Endothelial cell of umbilical vein (primary cell): Measurements from ENCODE around the gene ZNF282. TPM values are rescaled to one million over a fixed set of nuclear protein-coding genes. Genes with fewer than 3 reads are reported as not detected.
"Not testable (repeated sequence)": the region's sequence is repeated elsewhere in the genome, so short reads cannot be mapped to it uniquely, and the experiment has no call there.

Experiments used
- BruUV-seq: library from RNA; stranded (reverse); fragments of 400-500 nt; replicated peaks from 2 replicates; lab custom pipeline; 2021; lab: Mats Ljungman, UMichigan
- CTCF ChIA-PET: fragments of 300-600, 350-600 bp; sonication (Branson Sonifier 250); formaldehyde crosslinking; loops from one replicate; lab custom pipeline; 2021; ENCODE audit warnings: antibody characterized with exemption, inconsistent platforms; lab: Charles Lee
- POLR2A ChIA-PET: fragments of 300-600, 350-600 bp; sonication (Branson Sonifier 250); formaldehyde crosslinking; loops from one replicate; lab custom pipeline; 2021; ENCODE audit warnings: antibody characterized with exemption, inconsistent platforms; lab: Charles Lee
- DNase-seq: peaks from one replicate; pipeline ENCODE4 v3.0.0-alpha.2; 2011; ENCODE audit warnings: low read depth, low spot score
- FAIRE-seq: peaks from 2 replicates; lab custom pipeline; 2011; peaks lifted over from hg19 to GRCh38; lab: Jason Lieb, UNC
- H2AFZ ChIP-seq: 2 replicates; pipeline ENCODE4 v1.6.0; 2012; ENCODE audit warnings: low read depth, low read length, control low read depth, inconsistent platforms
- H3K27ac ChIP-seq: 2 replicates; pipeline ENCODE4 v1.5.1; 2011; ENCODE audit warnings: low read depth, mild to moderate bottlenecking, control low read depth, low read length, moderate library complexity; ENCODE audit not compliant: insufficient read depth
- H3K27me3 ChIP-seq, 2 experiments: 2 replicates each; pipeline versions ENCODE4 v1.6.0 to v1.6.1; 2011; ENCODE audit warnings: low read length in 2 of 2, mixed read lengths in 1 of 2; ENCODE audit not compliant: control insufficient read depth in 2 of 2, insufficient read depth in 2 of 2
- H3K36me3 ChIP-seq, 2 experiments: 2 replicates in 1 of 2; 3 replicates in 1 of 2; pipeline ENCODE4 v1.5.1; 2011; ENCODE audit warnings: low read length in 2 of 2, mild to moderate bottlenecking in 1 of 2, moderate library complexity in 1 of 2; ENCODE audit not compliant: control insufficient read depth in 2 of 2, insufficient read depth in 2 of 2; ENCODE audit errors: extremely low read depth in 1 of 2
- H3K4me1 ChIP-seq: 3 replicates; pipeline ENCODE4 v1.5.1; 2011; ENCODE audit warnings: mild to moderate bottlenecking, low read length; ENCODE audit not compliant: control insufficient read depth, insufficient read depth; ENCODE audit errors: extremely low read depth
- H3K4me2 ChIP-seq: 2 replicates; pipeline ENCODE4 v1.6.1; 2011; ENCODE audit warnings: low read length, control low read depth, mixed read lengths; ENCODE audit not compliant: insufficient read depth
- H3K4me3 ChIP-seq, 3 experiments: fragments of 200-600 bp in 1 of 3; sonication (generic), shearing (Covaris generic) in 1 of 3; replicated peaks in 1 of 3; 2 replicates each; pipeline ENCODE4 v1.5.1; 2011 to 2016; ENCODE audit warnings: control low read depth in 3 of 3, low read length in 3 of 3, mild to moderate bottlenecking in 2 of 3, inconsistent platforms in 1 of 3, low read depth in 1 of 3, moderate library complexity in 1 of 3; ENCODE audit not compliant: insufficient read depth in 1 of 3
- H3K79me2 ChIP-seq: 2 replicates; pipeline ENCODE4 v1.6.0; 2012; ENCODE audit warnings: low read length, inconsistent platforms; ENCODE audit not compliant: control insufficient read depth, insufficient read depth
- H3K9ac ChIP-seq: replicated peaks from 2 replicates; pipeline ENCODE3; 2011; ENCODE audit warnings: low read length, control low read depth; ENCODE audit not compliant: insufficient read depth; ENCODE audit errors: extremely low read depth
- H3K9me1 ChIP-seq: replicated peaks from 3 replicates; pipeline ENCODE4 v1.6.0; 2011; ENCODE audit warnings: mild to moderate bottlenecking, low read length; ENCODE audit not compliant: control insufficient read depth, insufficient read depth; ENCODE audit errors: extremely low read depth
- H3K9me3 ChIP-seq: replicated peaks from 2 replicates; pipeline ENCODE4 v1.5.1; 2012; ENCODE audit warnings: low read length, inconsistent platforms; ENCODE audit not compliant: control insufficient read depth, insufficient read depth
- H4K20me1 ChIP-seq: replicated peaks from 2 replicates; pipeline ENCODE3; 2011; ENCODE audit warnings: mild to moderate bottlenecking, low read length; ENCODE audit not compliant: control insufficient read depth, insufficient read depth; ENCODE audit errors: extremely low read depth
- EZH2 ChIP-seq: IDR thresholded peaks from 2 replicates; pipeline ENCODE4 v1.6.1; 2012; ENCODE audit warnings: borderline replicate concordance, low read depth, mild to moderate bottlenecking, moderate library complexity, low read length, inconsistent platforms; ENCODE audit not compliant: severe bottlenecking
- JUN ChIP-seq: IDR thresholded peaks from 2 replicates; pipeline ENCODE4 v1.6.1; 2011; ENCODE audit warnings: borderline replicate concordance, low read depth; ENCODE audit not compliant: insufficient read length, insufficient read depth
- MYC ChIP-seq: IDR thresholded peaks from one replicate; pipeline ENCODE4 v1.6.1; 2011; ENCODE audit warnings: mild to moderate bottlenecking, low read depth, low read length
- POLR2A ChIP-seq: IDR thresholded peaks from 2 replicates; pipeline ENCODE4 v1.6.1; 2012; ENCODE audit warnings: low read depth, mild to moderate bottlenecking, control low read depth, low read length
- POLR2AphosphoS5 ChIP-seq: IDR thresholded peaks from 2 replicates; pipeline ENCODE4 v1.6.1; 2012; ENCODE audit warnings: low read depth, mild to moderate bottlenecking, control low read depth, low read length, moderate library complexity; ENCODE audit not compliant: insufficient read depth
- dilution Hi-C: fragments of 300-500 bp; cut with MboI; formaldehyde crosslinking; loops from one replicate; pipeline ENCODE4 v1.15.0; 2019; ENCODE audit warnings: low sequenced_read_pairs; ENCODE audit not compliant: extremely low pct_ligation_motif_present
- intact Hi-C: fragments of 100-400 bp; cut with micrococcal nuclease; formaldehyde crosslinking; loops from one replicate; pipeline ENCODE4 v1.10.0; 2022
- polyA plus RNA-seq, 4 experiments: library from polyadenylated mRNA; depleted of rRNA in 3 of 4; stranded (reverse) in 3 of 4; unstranded in 1 of 4; fragments of >200 nt; gene quantifications; 2 replicates each; pipeline versions ENCODE4 v1.2.1 to v1.2.3, GENCODE V29; 2011 to 2012; ENCODE audit warnings: missing spikeins in 1 of 4
- total RNA-seq: library from RNA; stranded (reverse); gene quantifications from 2 replicates; pipeline ENCODE4 v1.2.3, GENCODE V29; 2021
- TF ChIP-seq, protein P1 (sequence below): IDR thresholded peaks from 2 replicates; pipeline ENCODE4 v1.6.1; 2011; ENCODE audit not compliant: insufficient read depth, insufficient read length

ZNF282 gene
- total and polyA plus RNA-seq, 2 donors (not counting 3 experiments of a cell fraction or from before 2014, with no cell fraction given) = 20.0 to 34.4 TPM

DNA sequence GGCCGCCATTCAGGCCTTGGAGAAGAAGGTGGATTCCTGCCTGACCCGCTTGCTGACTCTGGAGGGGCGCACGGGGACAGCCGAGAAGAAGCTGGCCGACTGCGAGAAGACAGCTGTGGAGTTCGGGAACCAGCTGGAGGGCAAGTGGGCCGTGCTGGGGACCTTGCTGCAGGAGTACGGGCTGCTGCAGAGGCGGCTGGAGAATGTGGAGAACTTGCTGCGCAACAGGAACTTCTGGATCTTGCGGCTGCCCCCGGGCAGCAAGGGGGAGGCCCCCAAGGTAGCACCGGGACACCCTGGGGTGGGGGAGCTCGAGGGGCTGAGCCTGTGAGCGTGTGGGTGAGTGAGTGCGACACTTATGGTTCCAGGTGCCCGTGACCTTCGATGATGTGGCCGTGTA is 71.1 kb downstream of the ZNF282 start:
- POLR2A ChIA-PET = no interaction called here

DNA sequence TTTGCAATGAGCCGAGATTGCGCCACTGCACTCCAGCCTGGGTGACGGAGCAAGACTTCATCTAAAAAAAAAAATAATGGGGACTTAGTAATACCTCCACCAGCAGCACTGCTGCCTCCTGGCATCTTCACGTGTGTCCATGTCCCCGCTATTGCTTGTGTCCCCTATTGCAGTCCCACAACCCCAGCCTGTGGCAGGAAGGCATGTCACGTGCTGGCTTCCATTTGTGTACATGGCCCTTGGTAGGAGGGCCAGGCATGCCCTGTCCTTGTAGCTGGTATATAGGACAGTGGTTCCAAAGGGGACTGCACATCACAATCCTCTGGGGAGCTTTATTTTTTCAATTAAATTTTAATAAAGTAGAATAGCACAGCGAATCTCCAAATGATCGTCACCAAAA is 72.4 kb downstream of the ZNF282 start:
- no peak for TF ChIP-seq MYC
- CTCF ChIA-PET = no interaction called here
- Histone ChIP-seq H3K9me1 (no peaks in the 10 kb centered on the region), H3K27ac (no peak overlapping the region), H3K9ac (no peak overlapping the region), H3K4me2 (no peak overlapping the region), H3K4me1 (no peaks in the 10 kb centered on the region), H3K79me2 (no peaks in the 10 kb centered on the region), H2AFZ (no peak overlapping the region), H3K27me3 (no peaks in the 10 kb centered on the region), H3K4me3 (no peak overlapping the region), H4K20me1 (no peaks in the 10 kb centered on the region), H3K9me3 (no peaks in the 10 kb centered on the region), H3K36me3 (peaks cover 0 to 17% of the 10 kb centered on the region in 2 experiments)
- dilution Hi-C loops = no loop called here
- FAIRE-seq (no peak), DNase-seq (no peak)
- BruUV-seq = no TSS peak
- intact Hi-C loops = no loop called here
- POLR2A ChIA-PET = no interaction called here

More for the DNA sequence above, 71.1 kb downstream of the ZNF282 start:
- DNase-seq (no peak), FAIRE-seq (no peak)
- Histone ChIP-seq H3K36me3 (peaks cover 0 to 17% of the 10 kb centered on the region in 2 experiments), H3K4me2 (no peak overlapping the region), H3K9me3 (no peaks in the 10 kb centered on the region), H3K27ac (no peak overlapping the region), H3K9me1 (no peaks in the 10 kb centered on the region), H3K27me3 (no peaks in the 10 kb centered on the region), H3K4me3 (no peak overlapping the region), H3K9ac (no peak overlapping the region), H3K79me2 (no peaks in the 10 kb centered on the region), H2AFZ (no peak overlapping the region), H4K20me1 (no peaks in the 10 kb centered on the region), H3K4me1 (peaks cover under 1% of the 10 kb centered on the region)
- CTCF ChIA-PET = no interaction called here
- BruUV-seq = no TSS peak
- dilution Hi-C loops = no loop called here
- TF ChIP-seq POLR2A (no peak), MYC (no peak), JUN (no peak), EZH2 (no peak), POLR2AphosphoS5 (no peak)
- TF ChIP-seq, protein P1, sequence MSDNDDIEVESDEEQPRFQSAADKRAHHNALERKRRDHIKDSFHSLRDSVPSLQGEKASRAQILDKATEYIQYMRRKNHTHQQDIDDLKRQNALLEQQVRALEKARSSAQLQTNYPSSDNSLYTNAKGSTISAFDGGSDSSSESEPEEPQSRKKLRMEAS = no peak
- intact Hi-C loops = no loop called here

DNA sequence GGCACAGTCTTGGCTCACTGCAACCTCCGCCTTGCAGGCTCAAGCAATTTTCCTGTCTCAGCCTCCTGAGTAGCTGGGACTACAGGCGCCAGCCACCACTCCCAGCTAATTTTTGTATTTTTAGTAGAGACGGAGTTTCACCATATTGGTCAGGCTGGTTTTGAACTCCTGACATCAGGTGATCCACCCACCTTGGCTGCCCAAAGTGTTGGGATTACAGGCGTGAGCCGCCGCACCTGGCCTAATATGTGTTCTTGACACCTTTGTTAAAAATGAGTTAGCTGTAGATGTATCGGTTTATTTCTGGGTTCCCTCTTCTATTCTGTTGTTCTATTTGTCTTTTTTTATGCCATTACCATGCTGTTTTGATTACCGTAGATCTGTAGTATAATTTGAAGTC is 79.1 kb downstream of the ZNF282 start:
- H3K4me2 ChIP-seq, DNase-seq, H3K27me3 ChIP-seq, POLR2A ChIA-PET, H3K4me3 ChIP-seq, H3K9ac ChIP-seq, FAIRE-seq, dilution Hi-C loops, H4K20me1 ChIP-seq, H3K9me3 ChIP-seq, H3K79me2 ChIP-seq, H3K27ac ChIP-seq, H2AFZ ChIP-seq, BruUV-seq, H3K9me1 ChIP-seq, H3K4me1 ChIP-seq, intact Hi-C loops: not testable (repeated sequence)
- CTCF ChIA-PET = interaction anchor here (0.6 to 1.9 kb wide), 3 partner anchors 11 to 483 kb away, joined by 3 to 8 read pairs (median 3); partner anchors contain the start of gene ZNF783
- H3K36me3 ChIP-seq = peaks cover 2 to 11% of the 10 kb centered on the region in 2 experiments
